Renal cortex interstitium (tissue), 3 donors: ENCODE results near the gene GP1BA. TPM values are rescaled to one million over a fixed set of nuclear protein-coding genes. Genes with fewer than 3 reads are reported as not detected.

Experiments used
- polyA plus RNA-seq, 3 donors: library from polyadenylated mRNA; unstranded; fragments of 120-200 nt; gene quantifications; one replicate each; pipeline ENCODE4 v1.2.1, GENCODE V29; 2013; ENCODE audit not compliant: insufficient read length in 3 of 3

The GP1BA gene
- polyA plus RNA-seq, 3 donors = 1.9 to 2.2 (median 2.0) TPM

Other genes starting within 250 kb of the GP1BA start
- 10 to 100 TPM; 45.7 to 56.2 (median 50.0) TPM for gene PELP1, start 228.1 kb upstream of the GP1BA start, polyA plus RNA-seq
- gene ARRB2, start 221.6 kb upstream of the GP1BA start, polyA plus RNA-seq = 10 to 100 TPM; 29.8 to 39.0 (median 35.1) TPM
- 10 to 100 TPM; 24.9 to 29.4 (median 26.9) TPM for gene MED11, start 200.8 kb upstream of the GP1BA start, polyA plus RNA-seq
- gene ZMYND15, start 192.4 kb upstream of the GP1BA start, polyA plus RNA-seq = 1 to 10 TPM in 1 of 3 donors, under 1 TPM in 2; 0.46 to 1.7 (median 0.50) TPM
- 10 to 100 TPM; 10.1 to 23.2 (median 10.8) TPM for gene CXCL16, start 192.3 kb upstream of the GP1BA start, polyA plus RNA-seq
- 1 to 10 TPM; 1.8 to 3.1 (median 2.8) TPM for gene TM4SF5, start 160.4 kb upstream of the GP1BA start, polyA plus RNA-seq
- 1 to 10 TPM in 1 of 3 donors, under 1 TPM in 2; 0.78 to 1.7 (median 0.96) TPM for gene VMO1, start 145.9 kb upstream of the GP1BA start, polyA plus RNA-seq
- gene GLTPD2, start 143.3 kb upstream of the GP1BA start, polyA plus RNA-seq = 10 to 100 TPM in 2 of 3 donors, 1 to 10 TPM in 1; 6.7 to 11.3 (median 10.5) TPM
- gene PSMB6, start 136.1 kb upstream of the GP1BA start, polyA plus RNA-seq = 100 to 1,000 TPM; 123 to 139 (median 126) TPM
- gene PLD2, start 125.1 kb upstream of the GP1BA start, polyA plus RNA-seq = 10 to 100 TPM; 34.3 to 51.2 (median 38.1) TPM
- 10 to 100 TPM; 59.4 to 70.7 (median 66.3) TPM for gene MINK1, start 98.9 kb upstream of the GP1BA start, polyA plus RNA-seq
- 1 to 10 TPM; 1.5 to 3.0 (median 1.8) TPM for gene C17orf107, start 32.7 kb upstream of the GP1BA start, polyA plus RNA-seq
- 1 to 10 TPM; 1.4 to 2.8 (median 1.8) TPM for gene CHRNE, start 29.2 kb upstream of the GP1BA start, polyA plus RNA-seq
- gene SLC25A11, start 7.8 kb downstream of the GP1BA start, polyA plus RNA-seq = 10 to 100 TPM; 62.9 to 81.6 (median 76.1) TPM
- 100 to 1,000 TPM; 125 to 146 (median 134) TPM for gene RNF167, start 8.0 kb downstream of the GP1BA start, polyA plus RNA-seq
- gene PFN1, start 16.3 kb downstream of the GP1BA start, polyA plus RNA-seq = 100 to 1,000 TPM; 350 to 480 (median 397) TPM
- gene ENO3, start 18.8 kb downstream of the GP1BA start, polyA plus RNA-seq = 10 to 100 TPM; 20.3 to 36.4 (median 29.5) TPM
- 100 to 1,000 TPM in 1 of 3 donors, 10 to 100 TPM in 2; 86.7 to 105 (median 92.6) TPM for gene SPAG7, start 35.5 kb downstream of the GP1BA start, polyA plus RNA-seq
- 10 to 100 TPM; 23.9 to 35.5 (median 24.3) TPM for gene CAMTA2, start 55.4 kb downstream of the GP1BA start, polyA plus RNA-seq
- gene INCA1, start 65.2 kb downstream of the GP1BA start, polyA plus RNA-seq = 1 to 10 TPM; 7.2 to 8.0 (median 7.2) TPM
- gene KIF1C, start 65.7 kb downstream of the GP1BA start, polyA plus RNA-seq = 10 to 100 TPM; 76.8 to 97.2 (median 87.3) TPM
- under 1 TPM; 0.16 to 0.47 (median 0.16) TPM for gene SLC52A1, start 103.1 kb downstream of the GP1BA start, polyA plus RNA-seq
- gene ZFP3, start 146.2 kb downstream of the GP1BA start, polyA plus RNA-seq = 10 to 100 TPM; 13.9 to 16.7 (median 14.9) TPM
- 10 to 100 TPM; 22.6 to 50.4 (median 23.8) TPM for gene ZNF232, start 179.6 kb downstream of the GP1BA start, polyA plus RNA-seq
- gene USP6, start 183.8 kb downstream of the GP1BA start, polyA plus RNA-seq = 10 to 100 TPM in 1 of 3 donors, 1 to 10 TPM in 2; 2.9 to 10.4 (median 7.7) TPM